Measurements from ENCODE around the gene UMPS. TPM values are rescaled to one million over a fixed set of nuclear protein-coding genes. Genes with fewer than 3 reads are reported as not detected.

The UMPS gene
- 40.7 to 51.1 TPM (median 46.5 TPM) in 5 replicates for total RNA-seq (2022; extraction: Qiagen RNA extraction)

GRCh38 chr3:124730129-124730940 lies at the start of gene UMPS:
Gene UMPS, plus strand, starts transcription at chr3:124730452. Its CDS starts 20 bp downstream, at chr3:124730472.

Other genes with a start within 250 kb of the UMPS start
- gene ITGB5, start 156.9 kb downstream of the UMPS start, total RNA-seq (2022; extraction: Qiagen RNA extraction): 420 to 491 TPM (median 475 TPM) in 5 replicates
- 6.7 to 7.6 TPM (median 7.0 TPM) in 5 replicates for gene MUC13, start 204.3 kb downstream of the UMPS start, total RNA-seq (2022; extraction: Qiagen RNA extraction)

Data from A549 treated with AZD2906 at 1 μM for 4 hours (cell line).